GM19351 (cell line): ENCODE measurements around the gene EGFR.
A peak's percentile ranks its signal among the peaks of the same experiment; 100 is the strongest.

ENCODE experiments used
- ATAC-seq: cut with Tn5 transposase; IDR thresholded peaks from one replicate; pipeline ENCODE4 v1.9.1; 2021; ENCODE audit warnings: mild to moderate bottlenecking, moderate library complexity; ENCODE audit not compliant: unreplicated experiment

The EGFR gene

GRCh38 chr7:55099066-55099820, 80.4 kb downstream of the EGFR start:
- no peak for ATAC-seq

DNA sequence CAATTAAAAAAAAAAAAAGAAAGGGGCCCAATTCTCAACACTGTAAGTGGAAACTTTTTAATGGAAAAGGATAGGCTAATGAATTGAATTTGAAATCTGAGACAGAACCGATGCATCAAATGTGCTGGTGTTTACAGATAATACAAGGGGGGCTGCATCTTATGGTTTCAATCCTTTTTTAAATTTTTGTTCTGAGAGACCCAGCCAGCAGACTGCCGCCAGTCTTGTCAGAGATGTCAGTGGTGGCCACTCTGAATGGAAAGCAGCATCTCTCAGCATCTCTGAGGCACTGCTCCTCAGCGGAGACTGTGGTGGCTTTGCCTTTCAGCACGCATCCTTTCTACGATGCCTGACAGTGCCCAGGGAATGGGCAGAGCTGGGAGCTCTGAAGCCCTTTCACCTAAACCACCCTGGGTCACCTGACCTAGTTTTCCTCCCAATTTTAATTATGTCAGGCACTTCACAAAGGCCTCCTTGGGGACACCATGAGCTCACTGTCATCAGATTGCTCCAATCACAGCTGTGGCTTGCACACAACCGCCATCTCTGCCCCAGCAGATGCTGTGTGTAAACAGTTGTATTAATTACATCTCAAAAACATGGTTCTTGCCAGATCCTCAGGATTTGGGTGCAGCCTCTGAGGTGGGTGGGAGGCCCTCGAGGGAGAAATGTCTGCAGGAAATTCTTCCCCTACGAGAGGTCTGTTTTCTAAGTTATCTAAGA, 81.2 kb downstream of the EGFR start:
- ATAC-seq = no peak

- ATAC-seq = no peak
Measured at GRCh38 chr7:55100544-55101327, 81.9 kb downstream of the EGFR start.

DNA sequence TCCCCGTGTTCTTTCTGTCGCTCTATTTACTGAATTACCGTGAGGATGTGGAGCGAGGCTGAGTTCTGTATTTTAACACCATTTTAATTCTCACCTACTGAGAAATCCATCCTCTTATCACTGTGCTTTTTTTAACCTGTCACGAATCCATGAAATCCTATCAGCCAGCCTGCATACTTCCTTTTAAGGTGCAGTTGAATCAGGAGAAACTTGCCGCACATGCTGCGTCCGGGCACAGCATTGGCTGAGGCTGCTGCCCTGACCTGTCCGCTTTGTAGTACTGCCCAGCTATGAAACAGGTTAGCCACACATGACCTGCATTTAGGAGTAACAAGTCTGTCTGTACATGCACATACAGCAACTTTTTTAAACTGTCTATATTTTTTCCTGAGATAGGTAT, 82.5 kb downstream of the EGFR start:
- no peak for ATAC-seq

DNA sequence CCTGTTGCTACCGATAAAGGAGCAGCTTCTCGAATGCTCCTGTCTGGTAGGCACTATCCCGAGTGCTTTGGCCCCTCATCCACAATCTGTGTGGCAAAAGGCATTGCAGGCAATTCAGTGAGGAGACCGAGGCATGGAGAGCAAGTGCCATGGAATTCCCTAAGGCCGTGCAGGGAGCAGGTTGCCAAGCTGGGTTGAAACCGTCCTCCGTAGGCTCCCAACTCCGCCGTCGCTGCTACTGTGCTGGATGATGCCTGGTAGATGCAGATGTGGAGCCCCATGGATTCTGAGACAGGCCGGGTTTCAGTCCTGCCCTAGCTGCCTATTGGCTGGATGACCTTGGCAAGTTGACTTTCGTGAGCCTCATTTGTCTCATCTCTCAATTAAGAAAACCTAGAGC, 85.3 kb downstream of the EGFR start:
- no peak for ATAC-seq

GRCh38 chr7:55104712-55105433, 86.1 kb downstream of the EGFR start:
- no peak for ATAC-seq

GRCh38 chr7:55105952-55106351, 87.1 kb downstream of the EGFR start:
- no peak for ATAC-seq

DNA sequence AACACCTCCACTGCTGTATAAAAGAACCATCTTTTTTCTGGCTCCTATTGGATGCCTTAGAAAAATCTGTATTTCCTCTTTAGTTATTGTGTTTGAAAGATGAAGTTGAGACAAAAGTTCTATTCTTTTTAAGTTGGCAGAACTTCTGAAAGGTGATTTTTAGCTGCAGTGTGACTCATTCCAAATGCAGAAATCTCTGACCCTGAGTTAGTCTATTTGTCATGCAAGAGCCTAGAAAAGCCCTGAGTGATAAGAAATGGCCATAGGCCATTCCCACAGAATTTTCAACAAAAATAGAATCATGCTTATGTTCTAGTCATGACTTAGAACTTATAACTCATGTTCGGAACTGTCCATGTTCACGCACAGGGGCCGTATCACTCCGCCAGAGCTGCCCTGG, 89.1 kb downstream of the EGFR start:
- ATAC-seq = no peak

DNA sequence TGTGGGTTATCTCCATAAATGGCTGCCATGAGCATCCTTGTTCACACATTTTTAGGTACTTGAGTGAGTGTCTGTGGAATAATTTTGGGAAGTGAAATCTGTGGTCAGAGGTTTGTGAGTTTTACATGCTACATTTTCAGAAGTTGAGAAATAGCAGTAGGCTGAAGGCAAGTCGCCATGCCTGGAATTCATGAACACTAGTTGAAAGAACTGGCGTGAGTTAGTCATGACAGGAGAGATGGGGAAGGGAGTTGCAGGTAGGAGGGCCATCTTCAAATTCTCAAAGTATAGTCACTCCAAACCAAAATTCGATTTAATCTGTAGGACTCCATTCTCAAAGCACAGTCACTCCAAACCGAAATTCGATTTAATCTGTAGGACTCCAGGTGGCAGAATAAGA, 89.6 kb downstream of the EGFR start:
- no peak for ATAC-seq

- no peak for ATAC-seq
Measured at GRCh38 chr7:55108818-55109217, 90.0 kb downstream of the EGFR start.

- ATAC-seq = no peak
Measured at GRCh38 chr7:55109404-55110167, 90.8 kb downstream of the EGFR start.

DNA sequence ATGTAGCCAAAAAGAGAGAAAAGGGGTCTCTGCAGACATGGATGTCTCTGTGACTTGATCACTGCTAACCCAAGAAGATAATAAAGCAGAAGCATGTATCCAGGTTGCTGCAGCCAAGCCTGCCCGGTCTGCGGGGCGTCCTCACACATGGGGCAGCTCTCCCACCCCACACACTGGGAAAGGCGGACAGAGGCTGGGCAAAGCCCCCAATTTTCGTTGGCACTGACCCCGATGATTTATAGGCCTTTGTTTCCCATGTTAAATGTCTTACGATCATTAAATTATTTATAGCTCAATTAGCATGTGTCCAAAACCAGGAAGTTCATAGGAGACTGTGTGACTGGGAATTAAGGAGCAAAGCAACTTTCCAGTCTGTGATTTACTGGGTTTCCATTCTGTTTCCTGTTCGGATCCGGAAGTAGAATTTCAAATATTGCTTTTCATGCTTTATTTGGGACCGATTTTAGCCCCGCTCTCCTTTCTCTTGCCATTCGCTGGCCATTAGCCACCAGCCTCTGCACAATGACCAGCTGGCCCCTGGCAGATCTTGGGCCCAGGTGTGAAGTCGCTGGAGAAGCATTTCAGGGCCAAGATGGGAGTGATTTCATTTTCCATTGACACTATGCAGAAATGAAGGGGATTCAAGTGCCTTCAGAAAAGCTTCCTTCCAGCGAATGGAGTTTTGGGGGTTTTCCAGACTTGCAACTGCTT, 91.6 kb downstream of the EGFR start:
- no peak for ATAC-seq

DNA sequence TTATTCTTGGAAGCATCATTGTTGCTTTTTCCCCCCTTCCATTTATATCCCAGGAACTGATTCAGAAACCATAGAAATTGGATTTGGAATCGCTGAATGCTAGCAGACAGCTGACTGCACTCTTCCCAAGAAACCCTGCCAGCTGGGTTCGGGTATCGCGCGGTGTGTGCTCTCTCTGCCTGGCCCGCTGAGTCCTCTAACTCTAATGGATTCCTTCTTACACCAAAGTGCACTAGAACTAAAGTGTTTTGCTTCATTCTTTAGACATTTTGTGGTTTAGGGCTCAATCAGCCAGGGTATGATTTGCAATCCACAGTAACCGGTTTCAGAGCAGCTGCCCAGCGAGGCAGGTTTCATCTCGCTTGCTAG, 92.2 kb downstream of the EGFR start:
- peak; percentile 55 for ATAC-seq

- ATAC-seq = no peak
Measured at GRCh38 chr7:55112056-55112455, 93.2 kb downstream of the EGFR start.

- ATAC-seq = no peak
Measured at GRCh38 chr7:55113760-55114540, 95.1 kb downstream of the EGFR start.

DNA sequence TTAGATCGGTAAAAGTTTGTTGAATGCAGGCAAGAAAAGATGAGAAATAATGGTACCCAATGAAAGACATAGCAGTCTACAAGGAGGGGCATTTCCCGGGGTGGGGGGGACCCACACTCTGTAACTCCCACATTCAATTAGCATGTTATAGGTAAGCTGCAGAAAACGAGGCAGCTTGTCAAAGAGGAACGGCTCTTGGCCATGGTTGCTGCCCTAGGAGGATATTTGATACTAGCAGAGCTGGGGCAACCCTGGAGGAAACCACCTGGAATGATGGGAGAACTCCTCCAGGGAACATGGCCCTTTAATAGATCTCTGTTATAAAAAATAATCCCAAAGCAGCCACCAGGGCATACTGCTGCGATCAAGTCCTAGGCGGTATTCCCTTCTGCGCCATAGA, 98.5 kb downstream of the EGFR start:
- no peak for ATAC-seq

- ATAC-seq = no peak
Measured at GRCh38 chr7:55118426-55118825, 99.6 kb downstream of the EGFR start.

DNA sequence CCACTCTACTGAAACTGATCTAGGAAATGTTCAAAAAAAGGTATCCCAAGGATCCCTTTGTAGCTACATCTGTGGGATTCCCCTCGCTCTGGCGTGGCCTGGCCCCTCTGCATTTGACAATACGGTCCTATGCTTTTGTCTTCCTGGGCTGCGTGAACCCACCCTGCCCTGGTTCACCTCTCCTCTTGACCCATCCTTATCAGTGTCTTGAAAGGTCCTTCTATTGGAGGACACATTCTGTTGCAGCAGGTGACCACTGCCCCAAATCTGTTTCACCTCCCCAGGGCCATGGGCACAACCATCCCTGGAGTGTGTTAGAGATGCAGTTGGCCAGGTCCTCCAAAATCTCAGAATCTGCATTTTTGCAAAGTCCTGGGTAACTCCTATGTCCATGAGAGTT, 100.8 kb downstream of the EGFR start:
- ATAC-seq = no peak

DNA sequence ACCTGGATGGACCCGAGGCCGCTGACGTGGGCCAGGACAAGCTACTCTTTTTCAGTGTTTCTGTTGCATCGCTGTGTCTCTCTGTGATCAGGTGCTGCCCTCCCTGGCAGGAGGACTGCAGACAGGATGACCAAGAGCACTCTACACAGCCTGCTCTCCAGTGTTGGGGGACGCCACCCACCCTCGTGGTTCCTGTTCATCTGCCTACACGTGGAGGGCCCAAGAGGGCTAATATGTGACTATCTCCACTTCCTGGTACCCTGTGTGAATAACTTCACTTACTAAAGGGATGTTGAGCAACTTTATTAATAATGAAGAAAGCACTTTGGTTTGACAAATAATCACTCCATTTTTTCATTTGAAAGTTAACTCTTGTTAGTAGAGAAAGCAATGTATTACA, 101.3 kb downstream of the EGFR start:
- ATAC-seq = no peak
